A549 treated with DMSO at 1 μM for 4 hours (cell line): ENCODE data around the gene RAP2A. TPM values are rescaled to one million over a fixed set of nuclear protein-coding genes. Genes with fewer than 3 reads are reported as not detected.

Source experiments
- total RNA-seq: library from RNA; stranded (reverse); fragments of 200-300 nt; extraction: Qiagen RNA extraction; gene quantifications from 5 replicates; pipeline ENCODE4 v1.2.3, GENCODE V29; 2022; ENCODE audit warnings: low read depth

RAP2A gene
- 4.6 to 7.4 TPM (median 7.0 TPM) in 5 replicates for total RNA-seq

GRCh38 chr13:97433727-97434396, at the start of gene RAP2A:
TSS of gene RAP2A (plus strand) at chr13:97434169. CDS start at chr13:97434471, 302 bp downstream.

Other genes with a start within 250 kb of the RAP2A start
- gene MBNL2, start 211.8 kb upstream of the RAP2A start, total RNA-seq, result 9.4 to 16.3 TPM (median 13.9 TPM) in 5 replicates